Mesenchymal stem cell (in vitro differentiated cells and primary cell): ENCODE results near the gene CST9.

ENCODE experiments used
- DNase-seq: peaks from one replicate; pipeline ENCODE4 v3.0.0-alpha.2; 2013
- H2AFZ ChIP-seq: one replicate; pipeline ENCODE4 v1.6.1; 2013; ENCODE audit warnings: low read depth, mild to moderate bottlenecking, control low read depth, inconsistent platforms, low read length, moderate library complexity
- H2AK5ac ChIP-seq: 2 replicates; pipeline ENCODE4 v1.6.1; 2013; ENCODE audit warnings: low read length, moderate library complexity, mild to moderate bottlenecking, inconsistent platforms; ENCODE audit not compliant: severe bottlenecking
- H2BK120ac ChIP-seq: one replicate; pipeline ENCODE4 v1.6.1; 2013; ENCODE audit warnings: low read depth, mild to moderate bottlenecking, inconsistent platforms, low read length, moderate library complexity
- H2BK12ac ChIP-seq, 2 experiments: one replicate each; pipeline ENCODE4 v1.6.1; 2013; ENCODE audit warnings: inconsistent platforms in 2 of 2, low read length in 2 of 2, mild to moderate bottlenecking in 2 of 2, moderate library complexity in 2 of 2, control low read depth in 1 of 2
- H2BK15ac ChIP-seq: one replicate; pipeline ENCODE4 v1.6.1; 2013; ENCODE audit warnings: mild to moderate bottlenecking, low read depth, inconsistent platforms; ENCODE audit not compliant: poor library complexity, severe bottlenecking
- H2BK5ac ChIP-seq: 2 replicates; pipeline ENCODE4 v1.6.1; 2013; ENCODE audit warnings: low read depth, mild to moderate bottlenecking, low read length, control low read depth, inconsistent platforms; ENCODE audit not compliant: poor library complexity, severe bottlenecking
- H3K14ac ChIP-seq, 2 experiments: one replicate each; pipeline ENCODE4 v1.6.1; 2013; ENCODE audit warnings: inconsistent platforms in 2 of 2, low read length in 2 of 2, control low read depth in 1 of 2, mild to moderate bottlenecking in 1 of 2, moderate library complexity in 1 of 2
- H3K18ac ChIP-seq, 2 experiments: one replicate each; pipeline ENCODE4 v1.6.1; 2013; ENCODE audit warnings: inconsistent platforms in 2 of 2, low read length in 2 of 2, control low read depth in 1 of 2, low read depth in 1 of 2, mild to moderate bottlenecking in 1 of 2
- H3K23ac ChIP-seq, 2 experiments: one replicate each; pipeline ENCODE4 v1.6.1; 2013; ENCODE audit warnings: inconsistent platforms in 2 of 2, low read length in 2 of 2, mild to moderate bottlenecking in 2 of 2, moderate library complexity in 2 of 2, control low read depth in 1 of 2
- H3K27ac ChIP-seq: 2 replicates; pipeline ENCODE4 v1.5.1; 2013; ENCODE audit warnings: mild to moderate bottlenecking, moderate library complexity, low read length, control low read depth, inconsistent platforms; ENCODE audit not compliant: poor library complexity, severe bottlenecking
- H3K27me3 ChIP-seq, 2 experiments: 2 replicates each; pipeline versions ENCODE4 v1.6.1 to v1.7.0; 2013; ENCODE audit warnings: low read length in 2 of 2, mild to moderate bottlenecking in 2 of 2, moderate library complexity in 2 of 2, control low read depth in 1 of 2, inconsistent platforms in 1 of 2; ENCODE audit not compliant: control insufficient read depth in 1 of 2, insufficient read depth in 1 of 2
- H3K36me3 ChIP-seq, 2 experiments: 2 replicates each; pipeline versions ENCODE4 v1.6.1 to v1.7.0; 2013; ENCODE audit warnings: low read length in 2 of 2, control low read depth in 1 of 2, inconsistent platforms in 1 of 2, low read depth in 1 of 2, mild to moderate bottlenecking in 1 of 2; ENCODE audit not compliant: insufficient read depth in 2 of 2, control insufficient read depth in 1 of 2
- H3K4ac ChIP-seq, 2 experiments: one replicate each; pipeline ENCODE4 v1.6.1; 2013; ENCODE audit warnings: inconsistent platforms in 2 of 2, low read length in 2 of 2, mild to moderate bottlenecking in 2 of 2, moderate library complexity in 2 of 2, control low read depth in 1 of 2, low read depth in 1 of 2
- H3K4me1 ChIP-seq: 2 replicates; pipeline ENCODE4 v1.6.1; 2013; ENCODE audit warnings: low read depth, low read length, control low read depth; ENCODE audit not compliant: control insufficient read depth, insufficient read depth
- H3K4me2 ChIP-seq: 2 replicates; pipeline ENCODE4 v1.6.1; 2013; ENCODE audit warnings: low read length, mild to moderate bottlenecking, inconsistent platforms; ENCODE audit not compliant: poor library complexity, severe bottlenecking
- H3K4me3 ChIP-seq, 2 experiments: 2 replicates each; pipeline versions ENCODE4 v1.5.1 to v1.7.0; 2013; ENCODE audit warnings: low read length in 2 of 2, mild to moderate bottlenecking in 2 of 2, control low read depth in 1 of 2, low read depth in 1 of 2; ENCODE audit not compliant: insufficient read depth in 1 of 2
- H3K79me1 ChIP-seq: replicated peaks from 2 replicates; pipeline ENCODE4 v1.6.1; 2013; ENCODE audit warnings: mild to moderate bottlenecking, control low read depth, low read length, inconsistent platforms; ENCODE audit not compliant: poor library complexity, severe bottlenecking
- H3K9ac ChIP-seq: 2 replicates; pipeline ENCODE4 v1.7.0; 2013; ENCODE audit warnings: mild to moderate bottlenecking, low read length, moderate library complexity
- H3K9me3 ChIP-seq: 2 replicates; pipeline ENCODE4 v1.7.0; 2013; ENCODE audit warnings: mild to moderate bottlenecking, low read length; ENCODE audit not compliant: control insufficient read depth
- H4K8ac ChIP-seq: one replicate; pipeline ENCODE4 v1.6.1; 2013; ENCODE audit warnings: inconsistent platforms, mild to moderate bottlenecking, low read length, moderate library complexity
- H4K91ac ChIP-seq: one replicate; pipeline ENCODE4 v1.6.1; 2013; ENCODE audit warnings: mild to moderate bottlenecking, low read length, inconsistent platforms
- WGBS: methylation state at CpG from one replicate; pipeline ENCODE4 v1.1.7; 2013; ENCODE audit warnings: mixed read lengths; 5-methylcytosine and 5-hydroxymethylcytosine counted together

The CST9 gene

GRCh38 chr20:23640671-23641667, 35.3 kb upstream of the CST9 start:
- no peak overlapping the region for H3K9ac ChIP-seq
- no peaks in the 10 kb centered on the region for H3K79me1 ChIP-seq
- H2BK15ac ChIP-seq = peak overlapping the region; percentile 44
- H3K9me3 ChIP-seq = no peaks in the 10 kb centered on the region
- H3K27ac ChIP-seq = peak overlapping the region; percentile 92
- WGBS = 86% methylated on average over 11 of the region's 11 CpGs
- no peak overlapping the region for H3K4me3 ChIP-seq
- no peak overlapping the region for H2AFZ ChIP-seq
- no peak overlapping the region for H2BK5ac ChIP-seq
- peak overlapping the region; percentile 13 to 26 for H3K18ac ChIP-seq
- H3K14ac ChIP-seq = peak overlapping the region in 1 of 2 experiments; percentile 12
- peaks cover 0 to 7% of the 10 kb centered on the region in 2 experiments for H3K36me3 ChIP-seq
- H3K23ac ChIP-seq = no peak overlapping the region
- peaks cover 44% of the 10 kb centered on the region for H3K4me1 ChIP-seq
- peak overlapping the region; percentile 94 for H2AK5ac ChIP-seq
- H3K4ac ChIP-seq = peak overlapping the region in 1 of 2 experiments; percentile 65
- H2BK120ac ChIP-seq = no peak overlapping the region
- H4K91ac ChIP-seq = peak overlapping the region; percentile 28
- peak overlapping the region; percentile 52 for H4K8ac ChIP-seq
- H3K27me3 ChIP-seq = no peaks in the 10 kb centered on the region
- no peak for DNase-seq
- no peak overlapping the region for H3K4me2 ChIP-seq
- H2BK12ac ChIP-seq = peak overlapping the region; percentile 20 to 45

GRCh38 chr20:23640018-23640601, 34.4 kb upstream of the CST9 start:
- H3K23ac ChIP-seq = no peak overlapping the region
- H3K4me2 ChIP-seq = no peak overlapping the region
- H2BK5ac ChIP-seq = no peak overlapping the region
- H2BK15ac ChIP-seq = peak overlapping the region; percentile 52
- H3K36me3 ChIP-seq = peaks cover under 1 to 12% of the 10 kb centered on the region in 2 experiments
- peak overlapping the region; percentile 7 for H4K8ac ChIP-seq
- DNase-seq = no peak
- peak overlapping the region; percentile 27 for H2BK120ac ChIP-seq
- peak overlapping the region; percentile 34 to 35 for H3K18ac ChIP-seq
- peak overlapping the region; percentile 29 to 84 for H2BK12ac ChIP-seq
- WGBS = 92% methylated on average over 8 of the region's 8 CpGs
- H3K4me3 ChIP-seq = no peak overlapping the region
- peaks cover under 1% of the 10 kb centered on the region for H3K79me1 ChIP-seq
- H2AFZ ChIP-seq = no peak overlapping the region
- no peak overlapping the region for H3K27ac ChIP-seq
- peak overlapping the region; percentile 13 for H2AK5ac ChIP-seq
- peaks cover 49% of the 10 kb centered on the region for H3K4me1 ChIP-seq
- H3K9me3 ChIP-seq = no peaks in the 10 kb centered on the region
- H3K9ac ChIP-seq = no peak overlapping the region
- peak overlapping the region in 1 of 2 experiments; percentile 26 for H3K4ac ChIP-seq
- H3K27me3 ChIP-seq = no peaks in the 10 kb centered on the region
- peak overlapping the region; percentile 86 for H4K91ac ChIP-seq
- H3K14ac ChIP-seq = no peak overlapping the region

DNA sequence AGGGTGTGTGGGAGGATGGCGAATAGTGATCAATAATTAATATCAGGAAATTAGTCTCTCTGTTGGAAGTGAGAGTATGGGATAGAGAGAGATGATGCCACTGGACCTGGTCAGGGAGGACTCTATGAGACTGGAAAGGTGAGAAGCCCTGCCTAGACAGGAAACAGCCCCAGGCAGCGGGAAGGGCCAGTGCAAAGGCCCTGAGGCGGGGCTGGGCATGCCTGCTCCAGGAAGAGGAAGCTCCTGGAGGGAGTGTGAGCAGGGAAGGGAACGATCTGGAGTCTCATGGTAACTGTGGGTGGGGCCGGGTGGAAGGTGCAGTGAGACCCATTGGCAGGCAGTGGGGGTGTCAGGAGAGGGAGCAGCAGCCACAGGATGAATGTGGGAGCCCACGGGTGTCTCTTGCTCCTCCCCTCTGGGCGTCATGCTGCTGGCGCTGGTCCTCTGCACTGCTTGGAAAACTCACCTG, 33.8 kb upstream of the CST9 start:
- WGBS = 91% methylated on average over 8 of the region's 8 CpGs
- no peak overlapping the region for H3K14ac ChIP-seq
- H3K9ac ChIP-seq = no peak overlapping the region
- H3K4me1 ChIP-seq = peaks cover 54% of the 10 kb centered on the region
- H3K23ac ChIP-seq = no peak overlapping the region
- peak overlapping the region in 1 of 2 experiments; percentile 78 for H3K4ac ChIP-seq
- no peak overlapping the region for H2BK15ac ChIP-seq
- H3K4me3 ChIP-seq = no peak overlapping the region
- peak overlapping the region; percentile 46 to 51 for H3K18ac ChIP-seq
- H3K36me3 ChIP-seq = peaks cover 6 to 18% of the 10 kb centered on the region in 2 experiments
- no peak overlapping the region for H3K27ac ChIP-seq
- no peak overlapping the region for H2AFZ ChIP-seq
- H3K27me3 ChIP-seq = no peaks in the 10 kb centered on the region
- peak overlapping the region; percentile 54 for H2BK120ac ChIP-seq
- H3K4me2 ChIP-seq = no peak overlapping the region
- H4K91ac ChIP-seq = no peak overlapping the region
- H4K8ac ChIP-seq = no peak overlapping the region
- no peak for DNase-seq
- H3K9me3 ChIP-seq = no peaks in the 10 kb centered on the region
- H2AK5ac ChIP-seq = peak overlapping the region; percentile 8
- peaks cover 5% of the 10 kb centered on the region for H3K79me1 ChIP-seq
- no peak overlapping the region for H2BK5ac ChIP-seq
- H2BK12ac ChIP-seq = peak overlapping the region; percentile 21 to 84

- Histone ChIP-seq H3K14ac (no peak overlapping the region), H3K23ac (no peak overlapping the region), H4K8ac (peak overlapping the region; percentile 70), H3K27ac (no peak overlapping the region), H2BK5ac (no peak overlapping the region), H3K9ac (no peak overlapping the region), H2AFZ (no peak overlapping the region), H2BK15ac (peak overlapping the region; percentile 26), H3K4me2 (no peak overlapping the region), H4K91ac (peak overlapping the region; percentile 55), H2BK120ac (peak overlapping the region; percentile 88), H3K4me3 (no peak overlapping the region), H2BK12ac (peak overlapping the region in 1 of 2 experiments; percentile 93), H3K18ac (peak overlapping the region; percentile 8 to 71), H3K4ac (peak overlapping the region in 1 of 2 experiments; percentile 39), H3K36me3 (peaks cover 17 to 30% of the 10 kb centered on the region in 2 experiments), H3K9me3 (no peaks in the 10 kb centered on the region), H3K27me3 (no peaks in the 10 kb centered on the region), H2AK5ac (peak overlapping the region; percentile 12), H3K4me1 (peaks cover 63% of the 10 kb centered on the region), H3K79me1 (peaks cover 12% of the 10 kb centered on the region)
- 49% methylated on average over 9 of the region's 9 CpGs for WGBS
- DNase-seq = no peak
Observed at GRCh38 chr20:23638309-23638708, 32.6 kb upstream of the CST9 start.
